LNCAP (cell line): Measurements from ENCODE around the gene PAWR.

Experiments used
- TF ChIP-seq, protein P1 (sequence below): fragments of 450-650 bp; IDR thresholded peaks from 2 replicates; pipeline ENCODE4 v1.5.1; 2017; ENCODE audit warnings: mild to moderate bottlenecking

The PAWR gene

DNA sequence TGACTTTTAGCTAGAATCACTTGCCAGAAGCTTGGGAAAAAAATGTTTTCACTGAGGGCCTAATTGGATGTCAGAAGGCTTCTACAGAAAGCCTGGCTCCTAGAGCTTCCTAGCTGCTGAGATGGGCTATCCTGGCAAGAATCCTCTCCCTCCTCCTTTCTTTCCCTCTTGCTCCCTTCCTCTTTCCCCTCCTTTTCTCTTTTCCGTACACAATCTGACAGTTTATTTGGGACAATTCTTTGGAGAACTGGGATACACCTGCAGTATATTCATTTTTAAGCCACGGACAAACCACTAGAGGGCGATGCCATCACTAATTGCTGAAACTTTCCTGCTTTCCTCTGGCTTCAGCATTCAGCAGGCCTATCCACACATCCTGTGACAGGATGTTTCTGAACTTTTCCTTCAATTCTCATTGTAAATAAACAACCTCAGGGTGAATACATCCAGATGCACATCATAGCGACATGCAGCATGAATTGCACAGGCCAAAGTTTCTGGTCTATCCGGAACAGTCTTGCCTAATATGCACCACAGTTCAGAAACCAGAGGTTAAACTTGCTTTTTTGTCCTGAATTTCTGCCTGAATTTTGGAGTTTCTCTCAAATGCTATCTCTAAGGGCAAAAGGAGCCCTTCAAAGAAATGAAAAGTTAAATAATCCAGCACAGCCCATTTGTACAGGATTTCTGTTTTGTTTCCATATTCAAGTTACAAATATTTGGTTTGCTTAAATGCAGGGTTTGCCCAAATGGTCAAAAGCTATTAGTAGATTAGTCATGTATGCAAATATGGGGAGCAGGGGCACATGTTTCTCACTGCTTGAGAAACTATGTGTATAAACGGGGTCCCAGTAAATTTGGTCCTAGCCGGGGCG lies 142.8 kb downstream of the PAWR start:
- TF ChIP-seq, protein P1, sequence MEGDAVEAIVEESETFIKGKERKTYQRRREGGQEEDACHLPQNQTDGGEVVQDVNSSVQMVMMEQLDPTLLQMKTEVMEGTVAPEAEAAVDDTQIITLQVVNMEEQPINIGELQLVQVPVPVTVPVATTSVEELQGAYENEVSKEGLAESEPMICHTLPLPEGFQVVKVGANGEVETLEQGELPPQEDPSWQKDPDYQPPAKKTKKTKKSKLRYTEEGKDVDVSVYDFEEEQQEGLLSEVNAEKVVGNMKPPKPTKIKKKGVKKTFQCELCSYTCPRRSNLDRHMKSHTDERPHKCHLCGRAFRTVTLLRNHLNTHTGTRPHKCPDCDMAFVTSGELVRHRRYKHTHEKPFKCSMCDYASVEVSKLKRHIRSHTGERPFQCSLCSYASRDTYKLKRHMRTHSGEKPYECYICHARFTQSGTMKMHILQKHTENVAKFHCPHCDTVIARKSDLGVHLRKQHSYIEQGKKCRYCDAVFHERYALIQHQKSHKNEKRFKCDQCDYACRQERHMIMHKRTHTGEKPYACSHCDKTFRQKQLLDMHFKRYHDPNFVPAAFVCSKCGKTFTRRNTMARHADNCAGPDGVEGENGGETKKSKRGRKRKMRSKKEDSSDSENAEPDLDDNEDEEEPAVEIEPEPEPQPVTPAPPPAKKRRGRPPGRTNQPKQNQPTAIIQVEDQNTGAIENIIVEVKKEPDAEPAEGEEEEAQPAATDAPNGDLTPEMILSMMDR = peak; percentile 84

DNA sequence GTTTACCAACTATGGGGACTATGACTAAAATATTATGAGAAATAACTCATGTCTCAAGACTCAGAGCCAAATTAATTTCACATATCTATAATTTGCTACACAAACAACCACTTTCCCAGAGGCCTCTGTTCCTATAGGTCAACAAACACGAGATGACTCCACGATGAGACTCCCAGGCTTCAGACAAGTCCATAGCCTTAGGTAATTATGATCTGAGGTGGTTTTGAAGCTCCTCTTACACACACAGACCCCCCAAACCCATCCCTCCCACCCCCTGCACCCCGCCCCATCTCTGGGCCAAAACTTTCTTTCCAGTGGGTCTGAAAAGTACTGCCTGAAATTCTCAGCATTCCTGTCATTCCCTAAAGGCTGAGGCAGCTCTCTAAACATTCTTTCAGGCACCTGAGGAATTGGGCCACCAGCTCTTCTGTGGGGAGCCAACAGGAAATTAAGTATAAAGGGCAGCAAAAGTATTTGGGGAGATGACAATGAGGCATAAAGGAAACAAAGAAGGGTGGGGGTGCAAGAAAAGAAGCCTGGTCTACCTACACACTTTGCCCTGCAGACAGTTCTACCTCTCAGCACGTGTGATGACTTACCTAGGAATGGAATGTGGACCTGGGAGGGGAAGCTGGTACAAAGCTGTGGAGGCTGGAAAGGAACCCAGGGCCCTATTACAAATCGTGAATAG lies 143.6 kb downstream of the PAWR start:
- TF ChIP-seq, protein P1 = no peak

DNA sequence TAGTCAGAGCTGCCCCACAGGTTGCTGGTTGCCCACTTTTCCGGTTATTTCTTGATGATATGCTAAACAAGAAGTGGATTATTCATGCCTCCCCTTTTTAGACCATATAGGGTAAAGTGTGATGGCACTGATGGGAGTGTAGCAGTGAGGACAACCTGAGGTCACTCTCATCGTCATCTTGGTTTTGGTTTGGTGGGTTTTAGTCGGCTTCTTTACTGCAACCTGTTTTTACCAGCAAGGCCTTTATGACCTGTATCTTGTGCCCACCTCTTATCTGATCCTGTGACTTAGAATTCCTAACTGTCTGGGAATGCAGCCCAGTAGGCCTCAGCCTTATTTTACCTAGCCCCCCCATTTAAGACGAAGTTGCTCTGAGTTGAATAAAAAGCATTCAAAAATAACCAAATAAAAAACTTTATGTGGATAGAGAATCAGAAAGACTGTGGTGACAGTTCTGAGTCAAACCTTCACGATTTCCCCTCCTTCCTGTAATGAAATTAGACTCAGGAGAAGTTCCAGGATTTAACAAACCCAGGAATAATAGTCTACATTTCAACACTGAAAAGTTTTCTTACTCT lies 144.2 kb downstream of the PAWR start:
- TF ChIP-seq, protein P1 = no peak

DNA sequence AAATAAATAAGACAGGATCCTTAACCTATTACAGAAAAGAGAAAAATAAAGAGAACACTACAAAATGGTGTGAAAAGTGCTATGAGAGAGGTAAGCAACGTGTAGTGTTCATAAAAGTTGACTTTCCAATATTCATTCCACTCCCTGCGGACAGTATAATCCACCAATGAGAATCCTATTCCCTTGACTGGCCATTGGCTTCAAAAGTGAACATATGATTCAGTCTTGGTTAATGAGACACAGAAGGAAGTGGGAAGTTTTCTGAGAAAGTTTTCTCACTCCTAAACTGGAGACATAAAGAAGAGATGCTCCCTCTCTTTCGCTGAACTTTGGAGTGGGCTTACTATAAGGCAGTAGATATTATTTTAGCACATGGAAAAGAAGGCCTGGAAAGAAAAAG lies 153.1 kb downstream of the PAWR start:
- TF ChIP-seq, protein P1 = no peak

DNA sequence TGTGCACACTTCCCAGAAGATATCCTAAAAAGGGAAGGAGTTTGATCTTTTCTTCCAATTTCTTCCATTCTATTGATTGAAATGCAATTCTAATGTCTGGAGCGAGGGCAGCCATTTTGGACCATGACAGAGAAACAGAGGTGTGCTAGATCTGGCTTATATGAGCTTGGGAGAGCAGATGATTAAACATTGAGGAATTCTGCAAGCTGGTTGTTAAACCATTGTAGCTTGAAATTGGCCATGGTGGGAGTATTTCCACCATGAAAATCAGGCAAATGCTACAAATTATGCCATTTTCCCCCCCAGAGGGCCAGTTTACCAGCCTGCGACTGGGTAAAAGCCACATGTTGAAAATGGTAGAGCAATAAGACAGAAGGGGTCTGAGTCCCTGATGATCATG lies 155.0 kb downstream of the PAWR start:
- TF ChIP-seq, protein P1 = no peak
